ENCODE data around the gene TMEM72.

Gene TMEM72

DNA sequence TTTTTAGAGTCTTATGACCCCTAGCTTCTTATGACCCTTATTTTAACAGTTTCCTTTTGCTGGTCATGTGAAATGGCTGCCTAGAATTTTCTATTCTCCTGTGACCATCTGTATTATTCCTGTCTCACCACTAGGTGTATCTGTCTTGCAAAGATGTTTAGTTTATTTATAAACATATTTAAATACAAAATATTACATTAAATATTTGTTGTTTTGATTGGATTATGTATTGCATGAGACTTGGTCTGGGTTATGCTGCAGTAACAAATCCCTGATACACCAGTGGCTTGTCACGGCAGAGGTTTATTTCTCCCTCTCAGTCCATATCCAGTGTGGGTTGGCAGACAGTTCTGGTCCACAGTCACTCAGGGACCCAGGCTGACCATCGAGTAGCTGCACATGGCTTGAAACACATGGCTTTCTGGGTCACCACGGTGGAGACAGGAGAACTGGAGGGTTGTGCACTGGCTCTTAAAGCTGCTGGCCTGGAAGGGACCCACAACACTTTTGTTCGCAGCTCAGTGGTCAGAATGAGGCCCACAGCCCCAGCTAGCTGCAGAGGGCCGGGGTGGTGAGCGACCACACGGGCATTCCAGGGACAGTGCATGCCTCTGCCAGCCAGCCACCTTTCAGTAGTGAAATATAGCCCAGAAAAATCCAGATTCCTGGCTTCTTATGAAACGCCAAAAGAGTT is 55.8 kb downstream of the TMEM72 start:
- in situ Hi-C loops (cut with HindIII; ENCODE audit: low sequenced_read_pairs) = no loop called here
- DNase-seq (ENCODE audit: low read depth) = no peak
- no peak overlapping the region for H3K4me3 ChIP-seq (ENCODE audit: low read depth, low read length)
- TF ChIP-seq, protein P1, sequence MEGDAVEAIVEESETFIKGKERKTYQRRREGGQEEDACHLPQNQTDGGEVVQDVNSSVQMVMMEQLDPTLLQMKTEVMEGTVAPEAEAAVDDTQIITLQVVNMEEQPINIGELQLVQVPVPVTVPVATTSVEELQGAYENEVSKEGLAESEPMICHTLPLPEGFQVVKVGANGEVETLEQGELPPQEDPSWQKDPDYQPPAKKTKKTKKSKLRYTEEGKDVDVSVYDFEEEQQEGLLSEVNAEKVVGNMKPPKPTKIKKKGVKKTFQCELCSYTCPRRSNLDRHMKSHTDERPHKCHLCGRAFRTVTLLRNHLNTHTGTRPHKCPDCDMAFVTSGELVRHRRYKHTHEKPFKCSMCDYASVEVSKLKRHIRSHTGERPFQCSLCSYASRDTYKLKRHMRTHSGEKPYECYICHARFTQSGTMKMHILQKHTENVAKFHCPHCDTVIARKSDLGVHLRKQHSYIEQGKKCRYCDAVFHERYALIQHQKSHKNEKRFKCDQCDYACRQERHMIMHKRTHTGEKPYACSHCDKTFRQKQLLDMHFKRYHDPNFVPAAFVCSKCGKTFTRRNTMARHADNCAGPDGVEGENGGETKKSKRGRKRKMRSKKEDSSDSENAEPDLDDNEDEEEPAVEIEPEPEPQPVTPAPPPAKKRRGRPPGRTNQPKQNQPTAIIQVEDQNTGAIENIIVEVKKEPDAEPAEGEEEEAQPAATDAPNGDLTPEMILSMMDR (IDR thresholded peaks at IDR 0.05; ENCODE audit: low read depth, low read length, missing control alignments) = no peak

DNA sequence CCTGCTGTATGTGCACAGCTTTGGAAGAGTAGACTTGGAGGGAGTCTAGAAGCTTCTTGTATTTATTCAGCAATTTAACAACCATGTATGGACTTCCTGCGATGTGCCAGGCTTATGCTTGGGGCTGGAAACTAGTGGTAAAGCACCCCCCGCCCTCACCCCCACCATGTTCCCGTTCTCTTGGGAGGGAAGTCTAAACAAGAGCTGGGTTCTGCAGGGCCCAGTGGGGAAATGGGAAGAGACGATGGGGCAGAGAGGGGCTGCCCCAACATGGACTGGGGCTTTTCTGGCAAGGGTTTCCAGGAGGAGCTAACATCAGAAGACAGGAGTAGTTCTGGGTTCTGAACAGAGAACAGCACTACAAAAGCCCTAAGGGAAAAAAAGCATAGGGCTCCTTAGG is 56.5 kb downstream of the TMEM72 start:
- no peak for DNase-seq (ENCODE audit: low read depth)
- TF ChIP-seq, protein P1 (IDR thresholded peaks at IDR 0.05; ENCODE audit: low read depth, low read length, missing control alignments) = no peak
- H3K4me3 ChIP-seq (ENCODE audit: low read depth, low read length) = no peak overlapping the region
- in situ Hi-C loops (cut with HindIII; ENCODE audit: low sequenced_read_pairs) = no loop called here

DNA sequence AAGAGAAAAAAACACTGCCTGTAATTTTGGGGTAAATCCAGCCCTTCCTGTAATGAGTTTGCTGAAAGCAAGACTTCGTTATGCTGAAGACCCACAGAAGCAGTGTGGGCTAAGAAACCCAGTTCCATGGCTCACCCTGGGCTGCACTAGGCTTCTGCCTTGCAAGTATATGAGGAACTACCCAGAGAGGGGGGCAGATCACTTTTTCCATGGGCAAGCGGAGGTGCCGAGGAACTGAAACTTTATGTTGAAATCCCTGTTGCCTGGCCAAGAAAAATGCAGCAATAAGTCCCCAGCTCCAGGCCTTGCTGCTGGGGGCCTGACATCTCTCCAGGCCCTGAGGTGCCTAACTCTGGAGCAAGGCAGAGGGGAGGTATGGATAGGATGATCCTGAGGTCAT is 57.0 kb downstream of the TMEM72 start:
- no peak overlapping the region for H3K4me3 ChIP-seq (ENCODE audit: low read depth, low read length)
- no peak for DNase-seq (ENCODE audit: low read depth)
- in situ Hi-C loops (cut with HindIII; ENCODE audit: low sequenced_read_pairs) = no loop called here
- TF ChIP-seq, protein P1 (IDR thresholded peaks at IDR 0.05; ENCODE audit: low read depth, low read length, missing control alignments) = no peak

DNA sequence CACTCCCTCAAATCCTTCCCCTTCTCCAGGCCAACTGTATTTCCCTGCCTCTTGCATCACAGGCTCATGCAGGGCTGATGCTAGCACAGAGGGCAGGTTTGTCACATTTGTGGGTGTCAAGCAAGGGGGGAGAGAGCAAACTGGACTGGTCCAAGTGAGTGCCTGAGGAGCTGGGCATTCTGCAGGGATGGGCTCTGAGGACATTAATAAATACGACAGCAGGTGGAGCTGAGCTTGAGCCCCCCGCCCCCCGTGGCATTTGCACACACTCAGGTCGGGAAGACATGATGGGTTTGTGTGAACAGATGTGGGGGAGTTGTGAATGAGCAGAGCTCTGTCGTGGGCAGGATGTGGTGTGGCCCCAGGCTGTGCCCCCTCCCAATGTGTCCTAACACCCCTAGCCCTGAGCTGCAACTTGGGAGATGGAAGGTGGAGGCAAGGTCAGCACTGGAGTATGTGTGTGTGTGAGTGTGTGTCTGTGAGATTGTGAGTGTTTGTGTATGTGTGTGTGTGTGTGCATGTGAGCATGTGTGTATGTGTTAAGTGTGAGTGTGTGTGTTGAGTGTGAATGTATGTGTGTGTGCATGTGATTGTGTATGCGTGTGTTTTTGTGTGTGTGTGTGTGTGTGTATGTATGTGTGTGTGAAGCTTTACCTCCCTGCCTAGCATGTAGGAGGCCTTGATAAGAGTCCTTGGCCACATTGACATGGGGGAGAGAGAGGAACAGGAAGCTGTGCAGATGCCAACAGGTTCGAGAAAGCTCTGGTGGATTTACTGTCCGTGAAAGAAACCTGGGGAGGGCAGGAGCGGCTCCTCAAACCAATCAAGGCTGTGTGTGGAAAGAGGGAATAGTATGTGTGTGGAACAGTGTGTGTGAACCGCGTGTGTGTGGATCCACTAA is 57.6 kb downstream of the TMEM72 start:
- in situ Hi-C loops (cut with HindIII; ENCODE audit: low sequenced_read_pairs) = no loop called here
- H3K4me3 ChIP-seq (ENCODE audit: low read depth, low read length) = no peak overlapping the region
- DNase-seq (ENCODE audit: low read depth) = no peak
- TF ChIP-seq, protein P1 (IDR thresholded peaks at IDR 0.05; ENCODE audit: low read depth, low read length, missing control alignments) = no peak

DNA sequence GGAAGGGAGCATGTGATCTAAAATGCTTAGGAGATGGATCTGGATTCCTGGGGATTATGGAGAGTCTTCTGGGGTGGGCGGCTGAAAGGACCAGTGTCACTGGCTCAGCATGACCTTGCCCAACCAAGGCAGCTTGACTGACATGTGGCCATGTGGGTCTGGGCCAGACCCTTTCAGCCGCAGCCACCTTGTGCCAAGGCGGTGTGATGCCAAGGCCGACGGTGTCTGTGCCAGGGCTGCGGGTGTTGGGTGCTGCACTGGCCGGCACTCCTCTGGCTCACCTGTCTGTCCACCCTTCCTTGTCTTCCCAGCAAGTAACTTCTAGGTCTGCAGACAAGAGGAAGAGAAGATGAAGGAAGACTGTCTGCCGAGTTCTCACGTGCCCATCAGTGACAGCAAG is 58.7 kb downstream of the TMEM72 start:
- no peak for DNase-seq (ENCODE audit: low read depth)
- TF ChIP-seq, protein P1 (IDR thresholded peaks at IDR 0.05; ENCODE audit: low read depth, low read length, missing control alignments) = no peak
- in situ Hi-C loops (cut with HindIII; ENCODE audit: low sequenced_read_pairs) = no loop called here
- no peak overlapping the region for H3K4me3 ChIP-seq (ENCODE audit: low read depth, low read length)

DNA sequence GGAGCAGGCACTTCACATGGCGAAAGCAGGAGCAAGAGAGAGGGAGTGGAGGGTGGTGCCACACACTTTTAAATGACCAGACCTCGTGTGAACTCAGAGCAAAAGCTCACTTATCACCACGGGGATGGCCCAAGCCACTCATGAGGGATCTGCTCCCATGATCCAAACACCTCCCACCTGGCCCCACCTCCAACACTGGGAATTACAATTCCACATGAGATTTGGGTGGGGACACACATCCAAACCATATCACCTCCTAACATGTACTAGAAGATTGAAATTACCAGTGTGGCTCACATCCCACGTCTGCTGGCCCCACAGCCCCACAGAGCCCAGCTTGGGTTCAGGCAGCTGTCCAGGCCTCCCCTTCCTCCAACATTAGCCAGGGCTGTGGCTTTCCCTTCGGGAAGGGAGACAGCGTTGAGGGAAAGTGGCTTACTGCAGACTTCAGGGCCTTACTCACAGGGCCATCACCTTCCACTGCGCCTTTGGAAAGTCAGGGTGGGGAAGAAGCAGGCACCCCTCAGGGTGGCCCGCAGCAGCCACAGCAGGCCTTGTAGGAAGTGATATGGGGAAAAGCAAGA is 59.8 kb downstream of the TMEM72 start:
- no peak overlapping the region for H3K4me3 ChIP-seq (ENCODE audit: low read depth, low read length)
- TF ChIP-seq, protein P1 (IDR thresholded peaks at IDR 0.05; ENCODE audit: low read depth, low read length, missing control alignments) = no peak
- in situ Hi-C loops (cut with HindIII; ENCODE audit: low sequenced_read_pairs) = no loop called here
- no peak for DNase-seq (ENCODE audit: low read depth)

All from astrocyte of the cerebellum (primary cell).